GM10847 (cell line): ENCODE results near the gene SEC16B.

ENCODE experiments used
- POLR2A ChIP-seq: IDR thresholded peaks from 2 replicates; pipeline ENCODE4 v1.6.1; 2011; ENCODE audit not compliant: insufficient read length; ENCODE audit errors: extremely low read depth

Gene SEC16B

GRCh38 chr1:177969825-177970371 lies at the start of gene SEC16B:
Gene SEC16B, minus strand, starts transcription at chr1:177970058. Its CDS starts 2,077 bp downstream, at chr1:177967981.
- no peak for TF ChIP-seq POLR2A

GRCh38 chr1:178019622-178020021 lies 49.8 kb upstream of the SEC16B start:
- TF ChIP-seq POLR2A, result no peak

- TF ChIP-seq POLR2A, result no peak
Measured at GRCh38 chr1:178019208-178019607, 49.4 kb upstream of the SEC16B start.

- TF ChIP-seq POLR2A, result no peak
Measured at GRCh38 chr1:178017517-178017916, 47.7 kb upstream of the SEC16B start.

- no peak for TF ChIP-seq POLR2A
Measured at GRCh38 chr1:178011864-178012503, 42.1 kb upstream of the SEC16B start.

- TF ChIP-seq POLR2A, result no peak
Measured at GRCh38 chr1:178011465-178011828, 41.6 kb upstream of the SEC16B start.

- no peak for TF ChIP-seq POLR2A
Measured at GRCh38 chr1:178010674-178011464, 41.0 kb upstream of the SEC16B start.

GRCh38 chr1:178006043-178006442 lies 36.2 kb upstream of the SEC16B start:
- no peak for TF ChIP-seq POLR2A

- no peak for TF ChIP-seq POLR2A
Measured at GRCh38 chr1:178005450-178005849, 35.6 kb upstream of the SEC16B start.

GRCh38 chr1:178004926-178005391 lies 35.1 kb upstream of the SEC16B start:
- no peak for TF ChIP-seq POLR2A

- TF ChIP-seq POLR2A, result no peak
Measured at GRCh38 chr1:177998696-177999631, 29.1 kb upstream of the SEC16B start.

- TF ChIP-seq POLR2A, result no peak
Measured at GRCh38 chr1:177996957-177997356, 27.1 kb upstream of the SEC16B start.

GRCh38 chr1:177995369-177995768 lies 25.5 kb upstream of the SEC16B start:
- TF ChIP-seq POLR2A, result no peak

GRCh38 chr1:177984761-177985160 lies 14.9 kb upstream of the SEC16B start:
- no peak for TF ChIP-seq POLR2A

GRCh38 chr1:177984136-177984525 lies 14.3 kb upstream of the SEC16B start:
- no peak for TF ChIP-seq POLR2A
